Measurements from ENCODE around the gene SNCAIP. TPM values are rescaled to one million over a fixed set of nuclear protein-coding genes. Genes with fewer than 3 reads are reported as not detected.

The SNCAIP gene
- polyA plus RNA-seq, 1 experiment = 12.3 TPM

DNA sequence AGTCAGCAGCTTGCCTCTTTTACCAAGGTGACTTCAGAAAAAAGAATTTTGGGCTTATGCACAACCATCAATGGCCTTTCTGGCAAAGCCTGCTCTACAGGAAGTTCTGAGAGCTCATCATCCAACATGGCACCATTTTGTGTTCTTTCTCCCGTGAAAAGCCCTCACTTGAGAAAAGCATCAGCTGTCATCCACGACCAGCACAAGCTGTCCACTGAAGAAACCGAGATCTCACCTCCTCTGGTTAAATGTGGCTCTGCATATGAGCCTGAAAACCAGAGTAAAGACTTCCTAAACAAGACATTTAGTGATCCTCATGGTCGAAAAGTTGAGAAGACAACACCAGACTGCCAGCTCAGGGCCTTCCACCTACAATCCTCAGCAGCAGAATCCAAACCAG, 111.2 kb downstream of the SNCAIP start:
- TF ChIP-seq, protein P1, sequence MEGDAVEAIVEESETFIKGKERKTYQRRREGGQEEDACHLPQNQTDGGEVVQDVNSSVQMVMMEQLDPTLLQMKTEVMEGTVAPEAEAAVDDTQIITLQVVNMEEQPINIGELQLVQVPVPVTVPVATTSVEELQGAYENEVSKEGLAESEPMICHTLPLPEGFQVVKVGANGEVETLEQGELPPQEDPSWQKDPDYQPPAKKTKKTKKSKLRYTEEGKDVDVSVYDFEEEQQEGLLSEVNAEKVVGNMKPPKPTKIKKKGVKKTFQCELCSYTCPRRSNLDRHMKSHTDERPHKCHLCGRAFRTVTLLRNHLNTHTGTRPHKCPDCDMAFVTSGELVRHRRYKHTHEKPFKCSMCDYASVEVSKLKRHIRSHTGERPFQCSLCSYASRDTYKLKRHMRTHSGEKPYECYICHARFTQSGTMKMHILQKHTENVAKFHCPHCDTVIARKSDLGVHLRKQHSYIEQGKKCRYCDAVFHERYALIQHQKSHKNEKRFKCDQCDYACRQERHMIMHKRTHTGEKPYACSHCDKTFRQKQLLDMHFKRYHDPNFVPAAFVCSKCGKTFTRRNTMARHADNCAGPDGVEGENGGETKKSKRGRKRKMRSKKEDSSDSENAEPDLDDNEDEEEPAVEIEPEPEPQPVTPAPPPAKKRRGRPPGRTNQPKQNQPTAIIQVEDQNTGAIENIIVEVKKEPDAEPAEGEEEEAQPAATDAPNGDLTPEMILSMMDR (IDR thresholded peaks at IDR 0.05; ENCODE audit: low read depth, low read length) = no peak
- no peaks in the 10 kb centered on the region for H3K9me3 ChIP-seq (ENCODE audit: control insufficient read depth, insufficient read depth, low read length)
- ChIA-PET POLR2A (no interaction called here), CTCF (interaction anchor here (4.6 kb wide), 1 partner anchor 227 kb away, joined by 22 read pairs; no protein-coding TSS in a partner anchor)
- DNase-seq (ENCODE audit: low read depth, low spot score) = no peak
- H3K27ac ChIP-seq (ENCODE audit: low read depth, low read length) = no peak overlapping the region
- H3K4me3 ChIP-seq (ENCODE audit: low read depth, low read length) = no peak overlapping the region
- H3K27me3 ChIP-seq (ENCODE audit: control insufficient read depth, insufficient read depth, low read length) = no peaks in the 10 kb centered on the region

DNA sequence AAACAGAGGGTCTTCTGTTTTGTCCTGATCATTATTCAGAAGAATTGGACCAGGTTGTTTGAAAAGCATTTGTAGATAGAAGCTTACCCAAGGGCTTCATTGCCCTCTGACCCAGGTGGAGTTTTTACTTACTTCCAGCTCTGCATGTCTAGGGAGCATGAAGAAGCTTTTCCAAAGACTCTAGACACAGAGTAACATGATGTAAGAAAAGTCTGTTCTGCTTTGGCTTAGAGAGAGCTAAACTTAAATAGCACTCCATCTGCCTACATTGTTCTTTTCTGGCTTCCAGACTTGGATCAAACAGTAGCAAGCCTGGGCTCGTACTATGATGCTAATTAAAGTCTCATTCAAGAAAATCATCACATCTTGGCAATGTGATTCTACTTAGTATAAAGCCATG, 112.1 kb downstream of the SNCAIP start:
- no peak overlapping the region for H3K27ac ChIP-seq (ENCODE audit: low read depth, low read length)
- H3K27me3 ChIP-seq (ENCODE audit: control insufficient read depth, insufficient read depth, low read length) = no peaks in the 10 kb centered on the region
- CTCF ChIA-PET = interaction anchor here (4.6 kb wide), 1 partner anchor 228 kb away, joined by 22 read pairs; no protein-coding TSS in a partner anchor
- no peaks in the 10 kb centered on the region for H3K9me3 ChIP-seq (ENCODE audit: control insufficient read depth, insufficient read depth, low read length)
- TF ChIP-seq, protein P1 (IDR thresholded peaks at IDR 0.05; ENCODE audit: low read depth, low read length) = no peak
- POLR2A ChIA-PET = no interaction called here
- H3K4me3 ChIP-seq (ENCODE audit: low read depth, low read length) = no peak overlapping the region
- DNase-seq (ENCODE audit: low read depth, low spot score) = no peak

DNA sequence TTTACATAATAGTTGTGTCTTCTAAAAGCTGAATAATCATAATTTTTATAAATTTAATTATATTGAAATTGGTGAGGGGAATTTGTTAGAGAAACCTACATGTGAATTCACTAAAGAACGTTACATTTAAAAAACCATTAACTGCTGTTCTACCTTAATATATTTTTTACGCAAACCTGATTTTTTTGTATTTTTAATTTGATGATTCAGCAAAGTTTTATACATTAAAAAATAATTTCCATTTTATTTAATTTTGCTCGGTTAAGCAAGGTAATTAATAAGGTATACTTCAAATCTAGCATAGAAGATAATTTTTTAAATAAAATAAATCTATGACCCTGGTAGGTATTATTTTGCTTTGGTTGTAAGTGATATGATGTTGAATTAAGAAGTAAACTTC, 114.3 kb downstream of the SNCAIP start:
- TF ChIP-seq, protein P1 (IDR thresholded peaks at IDR 0.05; ENCODE audit: low read depth, low read length) = no peak
- CTCF ChIA-PET = interaction anchor here (4.6 kb wide), 1 partner anchor 230 kb away, joined by 22 read pairs; no protein-coding TSS in a partner anchor
- H3K27ac ChIP-seq (ENCODE audit: low read depth, low read length) = no peak overlapping the region
- H3K27me3 ChIP-seq (ENCODE audit: control insufficient read depth, insufficient read depth, low read length) = no peaks in the 10 kb centered on the region
- DNase-seq (ENCODE audit: low read depth, low spot score) = no peak
- no peaks in the 10 kb centered on the region for H3K9me3 ChIP-seq (ENCODE audit: control insufficient read depth, insufficient read depth, low read length)
- H3K4me3 ChIP-seq (ENCODE audit: low read depth, low read length) = no peak overlapping the region
- POLR2A ChIA-PET = interaction anchor here (0.6 kb wide), 1 partner anchor 25 kb away, joined by 4 read pairs; no protein-coding TSS in a partner anchor

DNA sequence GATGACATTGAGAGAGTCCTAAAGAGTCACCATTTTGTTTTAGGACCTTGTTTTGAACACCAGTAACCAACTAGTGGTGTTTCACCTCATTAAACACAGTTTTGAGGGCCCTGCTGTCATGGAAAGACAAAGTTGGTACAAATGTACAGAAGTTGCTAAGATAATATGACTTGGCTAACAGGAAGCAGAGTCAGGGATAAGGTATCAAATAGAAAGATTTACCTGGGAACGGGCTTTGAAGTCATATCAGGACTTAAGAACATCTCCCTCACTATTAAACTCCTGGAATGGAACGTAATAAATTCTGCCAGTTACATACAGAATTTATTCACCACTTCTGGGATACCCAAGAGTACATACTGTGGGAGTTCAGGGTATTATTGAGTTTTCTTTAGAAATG, 115.6 kb downstream of the SNCAIP start:
- ChIA-PET CTCF (no interaction called here), POLR2A (no interaction called here)
- TF ChIP-seq, protein P1 (IDR thresholded peaks at IDR 0.05; ENCODE audit: low read depth, low read length) = no peak
- no peak overlapping the region for H3K27ac ChIP-seq (ENCODE audit: low read depth, low read length)
- DNase-seq (ENCODE audit: low read depth, low spot score) = no peak
- no peaks in the 10 kb centered on the region for H3K9me3 ChIP-seq (ENCODE audit: control insufficient read depth, insufficient read depth, low read length)
- no peaks in the 10 kb centered on the region for H3K27me3 ChIP-seq (ENCODE audit: control insufficient read depth, insufficient read depth, low read length)
- no peak overlapping the region for H3K4me3 ChIP-seq (ENCODE audit: low read depth, low read length)

DNA sequence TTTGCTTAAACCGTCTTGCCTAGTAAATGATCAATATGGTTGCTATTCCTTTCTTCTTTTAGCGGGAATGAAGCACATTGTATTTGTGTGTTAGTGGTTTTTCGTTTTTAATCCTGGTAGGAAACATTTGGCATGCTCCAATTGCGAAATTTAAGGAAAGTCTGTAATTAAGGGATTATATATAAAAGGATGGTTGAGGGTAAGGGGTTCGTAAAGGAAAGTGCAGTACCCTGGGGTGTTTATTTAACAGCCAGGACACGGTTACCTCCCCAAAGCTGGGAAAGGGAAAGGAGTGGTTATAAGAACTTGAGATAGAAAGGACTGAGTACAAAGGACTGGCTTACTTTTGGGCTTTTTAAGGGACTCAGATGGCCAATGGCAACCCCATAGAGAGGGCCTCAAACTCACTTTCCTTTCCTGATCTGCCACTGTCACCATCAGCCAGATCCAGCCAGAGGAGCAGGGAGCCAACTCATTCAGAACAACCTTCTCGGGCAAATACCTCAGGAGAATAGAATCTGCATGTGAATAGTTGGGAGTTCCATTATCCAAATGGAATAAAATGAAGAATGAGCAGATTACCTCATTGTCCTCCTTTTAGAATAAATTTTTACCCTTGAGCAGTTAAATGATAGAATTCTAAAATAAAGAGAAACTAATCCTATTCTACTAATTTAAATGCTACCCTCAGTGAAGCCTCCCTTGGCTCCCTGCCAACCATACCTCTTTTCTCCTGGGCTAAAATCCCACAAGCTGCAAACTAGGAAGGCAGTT, 117.7 kb downstream of the SNCAIP start:
- TF ChIP-seq, protein P1 (IDR thresholded peaks at IDR 0.05; ENCODE audit: low read depth, low read length) = no peak
- ChIA-PET POLR2A (no interaction called here), CTCF (no interaction called here)
- H3K27me3 ChIP-seq (ENCODE audit: control insufficient read depth, insufficient read depth, low read length) = no peaks in the 10 kb centered on the region
- H3K9me3 ChIP-seq (ENCODE audit: control insufficient read depth, insufficient read depth, low read length) = no peaks in the 10 kb centered on the region
- no peak overlapping the region for H3K4me3 ChIP-seq (ENCODE audit: low read depth, low read length)
- no peak for DNase-seq (ENCODE audit: low read depth, low spot score)
- no peak overlapping the region for H3K27ac ChIP-seq (ENCODE audit: low read depth, low read length)
